ENCODE data around the gene RASA3.
"Not testable (repeated sequence)": the region's sequence is repeated elsewhere in the genome, so short reads cannot be mapped to it uniquely, and the experiment has no call there.

The RASA3 gene

GRCh38 chr13:114121031-114121430, 11.4 kb downstream of the RASA3 start:
- no peaks in the 10 kb centered on the region for H3K9me3 ChIP-seq (ENCODE audit: control insufficient read depth, insufficient read depth, low read length)
- no peak overlapping the region for H3K9ac ChIP-seq (ENCODE audit: low read depth, low read length)
- no peaks in the 10 kb centered on the region for H3K36me3 ChIP-seq (ENCODE audit: insufficient read depth, low read length)
- peaks cover 22% of the 10 kb centered on the region for H3K4me1 ChIP-seq (ENCODE audit: insufficient read depth, low read length)

GRCh38 chr13:114120591-114121011, 11.8 kb downstream of the RASA3 start:
- no peaks in the 10 kb centered on the region for H3K9me3 ChIP-seq (ENCODE audit: control insufficient read depth, insufficient read depth, low read length)
- no peak overlapping the region for H3K9ac ChIP-seq (ENCODE audit: low read depth, low read length)
- H3K4me1 ChIP-seq (ENCODE audit: insufficient read depth, low read length) = peaks cover 24% of the 10 kb centered on the region
- H3K36me3 ChIP-seq (ENCODE audit: insufficient read depth, low read length) = 0 out of 2 replicates have a peak, but pooled peaks cover under 1% of the 10 kb centered on the region

GRCh38 chr13:114119196-114119595, 13.2 kb downstream of the RASA3 start:
- peak overlapping the region; percentile 41 for H3K9ac ChIP-seq (ENCODE audit: low read depth, low read length)
- H3K4me1 ChIP-seq (ENCODE audit: insufficient read depth, low read length) = peaks cover 30% of the 10 kb centered on the region
- H3K9me3 ChIP-seq (ENCODE audit: control insufficient read depth, insufficient read depth, low read length) = no peaks in the 10 kb centered on the region
- 0 out of 2 replicates have a peak, but pooled peaks cover 3% of the 10 kb centered on the region for H3K36me3 ChIP-seq (ENCODE audit: insufficient read depth, low read length)

- Histone ChIP-seq H3K4me1 (ENCODE audit: insufficient read depth, low read length) (peaks cover 30% of the 10 kb centered on the region), H3K9ac (ENCODE audit: low read depth, low read length) (peak overlapping the region; percentile 41; the same call in 1 of the 2 replicates), H3K36me3 (ENCODE audit: insufficient read depth, low read length) (0 out of 2 replicates have a peak, but pooled peaks cover 3% of the 10 kb centered on the region), H3K9me3 (ENCODE audit: control insufficient read depth, insufficient read depth, low read length) (no peaks in the 10 kb centered on the region)
These were observed 13.8 kb downstream of the RASA3 start for GRCh38 chr13:114118511-114119123.

- Histone ChIP-seq H3K4me1 (ENCODE audit: insufficient read depth, low read length) (peaks cover 34% of the 10 kb centered on the region), H3K9ac (ENCODE audit: low read depth, low read length) (no peak overlapping the region), H3K9me3 (ENCODE audit: control insufficient read depth, insufficient read depth, low read length) (no peaks in the 10 kb centered on the region), H3K36me3 (ENCODE audit: insufficient read depth, low read length) (0 out of 2 replicates have a peak, but pooled peaks cover 3% of the 10 kb centered on the region)
These were observed 14.3 kb downstream of the RASA3 start for GRCh38 chr13:114118086-114118485.

GRCh38 chr13:114117341-114117874, 15.0 kb downstream of the RASA3 start:
- H3K4me1 ChIP-seq (ENCODE audit: insufficient read depth, low read length) = peaks cover 39% of the 10 kb centered on the region
- H3K36me3 ChIP-seq (ENCODE audit: insufficient read depth, low read length); H3K9ac ChIP-seq (ENCODE audit: low read depth, low read length); H3K9me3 ChIP-seq (ENCODE audit: control insufficient read depth, insufficient read depth, low read length): not testable (repeated sequence)

- H3K36me3 ChIP-seq (ENCODE audit: insufficient read depth, low read length) = 0 out of 2 replicates have a peak, but pooled peaks cover 3% of the 10 kb centered on the region
- no peaks in the 10 kb centered on the region for H3K9me3 ChIP-seq (ENCODE audit: control insufficient read depth, insufficient read depth, low read length)
These were observed 15.7 kb downstream of the RASA3 start for GRCh38 chr13:114116734-114117133.

GRCh38 chr13:114115796-114116195, 16.6 kb downstream of the RASA3 start:
- no peaks in the 10 kb centered on the region for H3K9me3 ChIP-seq (ENCODE audit: control insufficient read depth, insufficient read depth, low read length)
- 0 out of 2 replicates have a peak, but pooled peaks cover 3% of the 10 kb centered on the region for H3K36me3 ChIP-seq (ENCODE audit: insufficient read depth, low read length)
- H3K9ac ChIP-seq (ENCODE audit: low read depth, low read length) = no peak overlapping the region
- peaks cover 40% of the 10 kb centered on the region for H3K4me1 ChIP-seq (ENCODE audit: insufficient read depth, low read length)

More at GRCh38 chr13:114116734-114117133, 15.7 kb downstream of the RASA3 start:
- Histone ChIP-seq H3K4me1 (ENCODE audit: insufficient read depth, low read length) (peaks cover 43% of the 10 kb centered on the region), H3K9ac (ENCODE audit: low read depth, low read length) (no peak overlapping the region)

GRCh38 chr13:114115191-114115671, 17.2 kb downstream of the RASA3 start:
- Histone ChIP-seq H3K9ac (ENCODE audit: low read depth, low read length) (no peak overlapping the region), H3K36me3 (ENCODE audit: insufficient read depth, low read length) (0 out of 2 replicates have a peak, but pooled peaks cover 3% of the 10 kb centered on the region), H3K4me1 (ENCODE audit: insufficient read depth, low read length) (peaks cover 37% of the 10 kb centered on the region), H3K9me3 (ENCODE audit: control insufficient read depth, insufficient read depth, low read length) (no peaks in the 10 kb centered on the region)

- not testable (repeated sequence) for H3K36me3 ChIP-seq (ENCODE audit: insufficient read depth, low read length); H3K9ac ChIP-seq (ENCODE audit: low read depth, low read length); H3K9me3 ChIP-seq (ENCODE audit: control insufficient read depth, insufficient read depth, low read length)
- peaks cover 43% of the 10 kb centered on the region for H3K4me1 ChIP-seq (ENCODE audit: insufficient read depth, low read length)
These were observed 17.8 kb downstream of the RASA3 start for GRCh38 chr13:114114666-114115065.

- H3K9ac ChIP-seq (ENCODE audit: low read depth, low read length) = no peak overlapping the region
- no peaks in the 10 kb centered on the region for H3K9me3 ChIP-seq (ENCODE audit: control insufficient read depth, insufficient read depth, low read length)
- peaks cover 48% of the 10 kb centered on the region for H3K4me1 ChIP-seq (ENCODE audit: insufficient read depth, low read length)
- H3K36me3 ChIP-seq (ENCODE audit: insufficient read depth, low read length) = 0 out of 2 replicates have a peak, but pooled peaks cover 3% of the 10 kb centered on the region
These were observed 18.3 kb downstream of the RASA3 start for GRCh38 chr13:114114006-114114640.

- H3K36me3 ChIP-seq (ENCODE audit: insufficient read depth, low read length); H3K9ac ChIP-seq (ENCODE audit: low read depth, low read length): not testable (repeated sequence)
- peaks cover 46% of the 10 kb centered on the region for H3K4me1 ChIP-seq (ENCODE audit: insufficient read depth, low read length)
These were observed 19.0 kb downstream of the RASA3 start for GRCh38 chr13:114113395-114113794.

GRCh38 chr13:114112826-114113322, 19.5 kb downstream of the RASA3 start:
- no peak overlapping the region for H3K9ac ChIP-seq (ENCODE audit: low read depth, low read length)
- peaks cover 40% of the 10 kb centered on the region for H3K4me1 ChIP-seq (ENCODE audit: insufficient read depth, low read length)
- 0 out of 2 replicates have a peak, but pooled peaks cover 3% of the 10 kb centered on the region for H3K36me3 ChIP-seq (ENCODE audit: insufficient read depth, low read length)
- H3K9me3 ChIP-seq (ENCODE audit: control insufficient read depth, insufficient read depth, low read length) = no peaks in the 10 kb centered on the region

More at GRCh38 chr13:114113395-114113794, 19.0 kb downstream of the RASA3 start:
- H3K9me3 ChIP-seq (ENCODE audit: control insufficient read depth, insufficient read depth, low read length) = not testable (repeated sequence)

GRCh38 chr13:114112231-114112825, 20.1 kb downstream of the RASA3 start:
- H3K9me3 ChIP-seq (ENCODE audit: control insufficient read depth, insufficient read depth, low read length) = no peaks in the 10 kb centered on the region
- H3K4me1 ChIP-seq (ENCODE audit: insufficient read depth, low read length) = peaks cover 38% of the 10 kb centered on the region
- 0 out of 2 replicates have a peak, but pooled peaks cover 3% of the 10 kb centered on the region for H3K36me3 ChIP-seq (ENCODE audit: insufficient read depth, low read length)
- no peak overlapping the region for H3K9ac ChIP-seq (ENCODE audit: low read depth, low read length)
